ENCODE data around the gene TMPRSS6.

The TMPRSS6 gene

DNA sequence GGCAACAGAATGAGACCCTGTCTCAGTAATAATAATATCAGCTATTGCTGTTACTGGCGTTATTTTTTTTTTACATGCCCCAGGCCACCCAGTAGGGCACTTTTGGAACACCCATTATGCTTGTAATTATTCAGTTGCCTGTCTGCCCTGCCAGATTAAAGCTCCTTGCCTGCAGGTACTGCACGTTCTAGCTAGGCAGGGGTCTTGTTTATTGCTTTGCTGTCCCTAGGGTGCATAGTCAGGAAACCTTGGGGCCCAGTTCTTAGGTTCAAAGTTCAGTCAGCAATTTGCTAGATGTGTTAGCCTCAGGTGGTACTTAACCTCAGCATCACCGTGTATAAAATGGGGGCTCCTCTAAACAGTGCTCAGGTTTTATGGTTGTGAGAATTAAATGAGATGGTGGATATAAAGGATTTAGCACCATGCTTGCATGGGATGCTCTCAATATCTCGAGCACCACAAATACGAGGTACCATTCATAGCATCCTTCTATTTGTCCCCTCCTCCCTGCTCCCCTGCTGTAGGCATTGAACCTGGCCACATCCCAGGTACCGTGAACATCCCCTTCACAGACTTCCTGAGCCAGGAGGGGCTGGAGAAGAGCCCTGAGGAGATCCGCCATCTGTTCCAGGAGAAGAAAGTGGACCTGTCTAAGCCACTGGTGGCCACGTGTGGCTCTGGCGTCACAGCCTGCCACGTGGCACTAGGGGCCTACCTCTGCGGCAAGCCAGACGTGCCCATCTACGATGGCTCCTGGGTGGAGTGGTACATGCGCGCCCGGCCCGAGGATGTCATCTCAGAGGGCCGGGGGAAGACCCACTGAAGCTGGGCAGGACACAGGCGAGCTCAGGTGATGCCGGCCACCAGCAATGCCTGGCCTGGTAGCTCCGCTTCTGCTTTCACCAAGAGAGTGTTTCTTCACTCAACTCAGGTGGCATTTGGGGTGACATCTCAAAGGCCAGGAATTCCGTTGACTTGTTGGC is 80.5 kb downstream of the TMPRSS6 start:
- DNase-seq (ENCODE audit: low read depth in 2 of 2): no peak

DNA sequence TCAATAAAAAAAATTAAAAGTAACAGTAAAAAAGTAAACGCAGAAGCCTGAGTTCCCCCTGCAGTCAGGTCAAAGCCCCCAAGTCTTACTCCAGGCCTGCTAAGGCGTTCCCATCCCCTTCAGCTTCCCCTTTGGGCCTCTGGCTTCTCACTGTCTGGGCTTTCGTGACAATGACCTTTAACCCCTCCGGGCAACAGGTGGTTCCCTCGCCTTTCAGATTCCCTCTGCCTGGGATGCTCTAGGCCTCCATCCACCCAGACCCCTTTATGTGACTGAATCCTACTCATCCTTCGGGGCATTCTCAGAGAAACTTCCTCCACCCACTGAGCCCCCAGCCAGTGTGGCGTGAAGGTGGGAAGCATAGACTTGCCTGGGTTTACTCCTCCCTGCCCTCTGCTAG is 82.0 kb downstream of the TMPRSS6 start:
- DNase-seq (ENCODE audit: low read depth in 2 of 2): no peak

DNA sequence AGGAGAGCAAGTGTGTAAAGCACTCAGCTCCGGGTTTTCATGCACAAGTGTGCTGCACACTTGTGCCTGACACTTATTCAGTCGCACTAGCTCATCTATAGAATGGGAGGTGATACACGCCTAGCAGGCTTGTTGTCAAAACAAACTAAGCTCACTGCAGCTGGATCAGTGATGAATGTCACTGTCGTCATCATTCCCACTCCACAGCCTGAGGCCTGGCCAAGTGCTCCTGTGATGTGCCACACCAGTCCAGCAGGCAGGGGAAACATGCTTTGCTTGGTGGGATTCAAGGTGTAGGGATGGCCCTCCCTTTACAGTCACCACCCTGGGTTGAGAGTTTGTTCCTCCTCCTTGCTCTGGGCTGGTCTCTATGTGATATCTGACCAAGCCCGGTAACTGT is 83.2 kb downstream of the TMPRSS6 start:
- DNase-seq (ENCODE audit: low read depth in 2 of 2): no peak

DNA sequence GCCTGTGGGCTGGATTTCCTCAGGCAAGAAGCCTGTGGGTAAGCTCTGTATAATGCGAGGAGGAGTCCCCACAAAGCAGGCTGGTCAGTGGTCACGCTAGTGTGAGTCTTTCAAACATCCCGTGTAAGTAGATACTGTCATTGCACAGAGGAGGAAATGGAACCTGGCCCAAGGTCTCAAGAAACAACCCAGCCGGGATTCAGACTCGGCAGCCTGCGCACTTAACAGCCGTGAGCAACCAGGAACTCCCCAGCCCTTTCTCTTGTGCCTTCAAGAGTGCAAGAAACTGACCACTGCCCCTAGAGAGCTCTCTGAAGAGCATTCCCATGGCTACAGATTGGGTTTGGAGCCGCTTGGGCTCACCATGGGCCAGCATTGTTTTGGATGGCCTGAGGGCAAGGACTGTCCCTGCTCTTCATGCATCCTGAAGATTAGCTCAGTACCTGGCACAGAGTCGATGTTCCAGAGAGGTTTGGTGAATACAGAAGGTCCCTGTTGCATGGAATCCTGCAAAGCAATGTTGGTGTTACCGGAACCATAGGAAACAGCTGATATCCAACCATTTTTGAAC is 83.9 kb downstream of the TMPRSS6 start:
- DNase-seq (ENCODE audit: low read depth in 2 of 2): no peak

GRCh38 chr22:37024339-37025157 is 85.0 kb downstream of the TMPRSS6 start:
- DNase-seq (ENCODE audit: low read depth in 2 of 2): no peak

DNA sequence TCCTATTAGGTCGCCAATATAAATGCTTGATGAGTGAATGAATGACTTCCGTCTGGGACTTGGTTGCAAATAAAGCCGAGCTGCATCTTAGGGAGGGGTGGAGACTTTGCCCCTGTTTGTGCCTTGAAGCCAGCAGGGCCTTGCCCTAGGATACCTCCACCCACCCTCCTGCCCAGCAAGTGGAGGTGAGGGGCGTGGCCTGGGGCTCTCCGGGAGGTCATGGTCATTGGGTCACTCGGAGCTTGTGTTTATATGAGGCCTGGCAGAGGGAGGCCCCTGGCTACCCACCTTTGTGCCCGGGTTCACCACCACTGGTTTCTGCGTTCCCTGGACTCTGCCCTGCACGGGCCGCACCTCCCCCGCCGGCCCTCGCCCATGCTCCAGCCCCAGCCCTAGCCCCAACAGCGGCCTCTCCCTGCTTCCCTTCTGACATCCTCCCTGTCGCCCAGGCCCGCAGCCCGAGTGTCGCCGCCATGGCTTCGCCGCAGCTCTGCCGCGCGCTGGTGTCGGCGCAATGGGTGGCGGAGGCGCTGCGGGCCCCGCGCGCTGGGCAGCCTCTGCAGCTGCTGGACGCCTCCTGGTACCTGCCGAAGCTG is 85.7 kb downstream of the TMPRSS6 start:
- DNase-seq (ENCODE audit: low read depth in 2 of 2): no peak

DNA sequence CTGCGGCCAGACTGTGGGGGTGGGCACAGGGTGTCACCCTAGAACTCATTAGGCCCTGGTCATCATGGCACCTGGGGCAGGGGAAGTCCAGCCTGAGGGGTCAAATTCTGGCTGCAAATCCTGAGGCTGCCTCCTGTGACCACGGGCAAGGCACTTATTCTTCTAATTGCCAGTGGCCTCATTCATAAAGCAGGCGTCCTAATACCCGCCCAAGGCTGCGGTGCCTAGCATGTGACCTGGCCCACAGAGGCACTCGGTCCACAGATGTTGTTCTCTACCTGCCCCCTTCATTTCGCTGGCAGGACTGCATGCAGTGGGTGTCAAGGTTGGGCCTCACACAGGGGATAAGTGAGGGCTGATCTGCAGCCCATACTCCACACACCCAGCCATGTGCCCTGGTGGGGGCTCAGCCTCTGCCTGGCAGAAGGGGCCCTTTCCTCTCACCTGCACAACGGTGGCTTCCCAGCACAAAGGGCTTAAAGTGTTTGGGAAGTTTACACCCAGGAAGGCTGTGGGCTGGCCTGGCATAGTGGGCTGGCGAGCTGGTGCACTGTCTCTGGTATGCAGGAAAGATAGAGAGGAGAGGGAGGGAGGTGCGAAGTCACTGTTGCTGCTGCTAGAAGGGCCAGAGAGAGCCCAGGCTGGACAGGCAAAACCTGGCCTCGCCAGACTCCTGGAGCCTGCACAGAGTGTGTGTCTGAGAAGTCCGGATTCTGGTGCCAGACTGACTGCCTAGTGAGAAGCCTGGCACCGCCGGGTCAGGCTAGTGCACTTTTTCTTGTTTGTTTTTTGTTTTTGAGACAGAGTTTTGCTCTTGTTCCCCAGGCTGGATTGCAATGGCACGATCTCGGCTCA is 86.8 kb downstream of the TMPRSS6 start:
- no peak for DNase-seq (ENCODE audit: low read depth in 2 of 2)

- peak in 1 of 2 donors; percentile 15 for DNase-seq (ENCODE audit: low read depth in 2 of 2)
These were observed 87.6 kb downstream of the TMPRSS6 start for GRCh38 chr22:37021710-37022482.

DNA sequence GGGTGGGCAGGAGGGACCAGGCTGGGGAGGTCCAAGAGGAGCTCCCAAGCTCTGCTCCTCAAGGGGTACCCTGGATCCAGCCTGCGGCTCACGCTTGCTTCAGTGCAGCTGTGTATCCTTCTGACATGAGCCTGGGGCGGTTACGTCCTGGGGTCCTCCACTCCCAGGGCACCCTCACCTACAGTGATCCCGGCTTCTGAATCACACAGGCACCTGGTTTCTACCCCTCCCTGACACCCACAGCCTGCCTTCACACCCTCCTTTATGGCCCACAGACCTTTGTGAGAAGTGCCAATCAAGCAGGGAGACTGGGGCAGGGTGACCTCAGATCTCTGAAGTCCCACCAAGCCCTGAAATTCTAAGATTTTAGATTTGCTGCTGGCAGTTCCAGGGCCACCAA is 88.5 kb downstream of the TMPRSS6 start:
- no peak for DNase-seq (ENCODE audit: low read depth in 2 of 2)

GRCh38 chr22:37020192-37020479 is 89.4 kb downstream of the TMPRSS6 start:
- DNase-seq (ENCODE audit: low read depth in 2 of 2): no peak

- no peak for DNase-seq (ENCODE audit: low read depth in 2 of 2)
These were observed 90.0 kb downstream of the TMPRSS6 start, which contains the start of the genes MPST and TST for GRCh38 chr22:37019309-37020191. Gene MPST (plus strand): TSS chr22:37019742. CDS start chr22:37019837, 95 bp downstream. Gene TST (minus strand): TSS chr22:37019447. CDS start chr22:37018732, 715 bp downstream.

DNA sequence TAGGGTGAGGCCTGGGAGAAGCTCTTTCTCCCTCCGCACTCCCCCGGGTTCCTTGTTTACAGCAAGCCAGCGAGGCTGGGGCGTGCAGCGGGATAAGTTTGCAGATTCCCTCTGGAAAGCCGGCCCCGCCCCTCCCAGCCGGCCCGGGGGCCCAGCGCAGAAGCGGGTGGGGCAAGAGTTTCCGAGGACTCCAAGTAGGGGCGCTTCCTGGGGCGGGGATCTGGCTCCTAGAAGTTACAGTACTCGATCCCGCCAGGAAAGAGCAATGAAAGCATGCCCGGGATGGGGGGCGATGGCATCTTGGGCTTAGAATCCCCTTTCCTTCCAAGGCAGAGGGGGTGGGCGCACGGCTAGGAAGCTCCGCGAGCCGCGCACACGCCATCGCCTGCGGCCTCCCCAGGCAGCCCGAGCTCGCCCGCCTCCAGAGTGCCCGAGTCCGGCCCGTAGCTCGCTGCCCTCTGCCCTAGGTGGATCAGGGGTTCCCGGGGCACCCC is 90.7 kb downstream of the TMPRSS6 start:
- no peak for DNase-seq (ENCODE audit: low read depth in 2 of 2)

DNA sequence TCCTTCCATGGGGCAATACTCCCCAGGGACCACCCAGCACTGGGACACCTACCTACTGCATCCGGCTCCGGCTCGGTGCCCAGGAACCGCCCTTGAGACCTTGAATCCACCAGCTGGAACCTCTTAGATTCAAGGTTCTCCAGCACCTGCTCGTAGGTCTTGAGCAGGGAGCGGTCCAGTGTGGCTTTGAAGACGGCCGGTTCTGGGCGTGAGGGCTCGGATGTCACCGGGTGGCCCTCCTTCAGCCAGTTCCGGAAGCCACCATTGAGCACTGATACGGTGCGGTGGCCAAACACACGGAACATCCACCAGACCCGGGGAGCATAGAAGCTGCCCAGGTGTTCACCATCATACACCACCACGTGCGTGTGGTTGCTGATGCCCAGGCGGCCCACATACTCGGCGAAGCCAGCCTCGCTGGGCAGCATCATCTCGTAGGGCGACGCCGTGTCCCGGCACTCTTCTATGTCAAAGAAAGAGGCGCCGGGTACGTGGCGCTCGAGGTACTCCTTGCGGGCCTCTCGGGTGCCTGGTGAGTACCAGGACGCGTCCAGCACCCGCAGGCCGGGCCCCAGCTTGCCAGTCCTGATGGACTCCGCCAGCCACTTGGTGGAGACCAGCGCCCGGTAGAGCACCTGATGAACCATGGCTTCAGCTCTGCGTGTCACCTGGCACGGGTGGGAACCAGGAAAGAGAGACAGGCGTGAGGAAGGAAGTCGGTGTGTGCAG is 91.3 kb downstream of the TMPRSS6 start:
- DNase-seq (ENCODE audit: low read depth in 2 of 2): no peak

DNA sequence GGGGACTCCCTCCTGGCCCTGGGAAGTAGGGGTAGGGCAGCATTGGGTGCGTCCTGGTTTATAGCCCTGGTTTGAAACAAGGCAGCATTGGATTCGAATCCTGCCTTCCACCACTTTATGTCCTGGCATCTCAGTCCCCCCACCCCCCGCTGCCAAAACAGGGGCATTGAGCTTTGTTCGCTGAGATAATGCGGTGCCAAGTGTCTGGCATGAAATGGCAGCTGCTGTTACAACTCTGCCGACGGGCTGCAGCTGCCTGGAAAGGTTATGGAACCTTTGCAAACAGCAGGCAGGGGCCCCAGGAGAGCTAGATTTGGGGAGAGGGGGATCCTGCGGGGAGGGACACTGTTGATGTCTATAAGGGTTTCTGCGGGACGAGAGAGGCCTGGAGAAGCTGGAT is 92.2 kb downstream of the TMPRSS6 start:
- DNase-seq (ENCODE audit: low read depth in 2 of 2): no peak

DNA sequence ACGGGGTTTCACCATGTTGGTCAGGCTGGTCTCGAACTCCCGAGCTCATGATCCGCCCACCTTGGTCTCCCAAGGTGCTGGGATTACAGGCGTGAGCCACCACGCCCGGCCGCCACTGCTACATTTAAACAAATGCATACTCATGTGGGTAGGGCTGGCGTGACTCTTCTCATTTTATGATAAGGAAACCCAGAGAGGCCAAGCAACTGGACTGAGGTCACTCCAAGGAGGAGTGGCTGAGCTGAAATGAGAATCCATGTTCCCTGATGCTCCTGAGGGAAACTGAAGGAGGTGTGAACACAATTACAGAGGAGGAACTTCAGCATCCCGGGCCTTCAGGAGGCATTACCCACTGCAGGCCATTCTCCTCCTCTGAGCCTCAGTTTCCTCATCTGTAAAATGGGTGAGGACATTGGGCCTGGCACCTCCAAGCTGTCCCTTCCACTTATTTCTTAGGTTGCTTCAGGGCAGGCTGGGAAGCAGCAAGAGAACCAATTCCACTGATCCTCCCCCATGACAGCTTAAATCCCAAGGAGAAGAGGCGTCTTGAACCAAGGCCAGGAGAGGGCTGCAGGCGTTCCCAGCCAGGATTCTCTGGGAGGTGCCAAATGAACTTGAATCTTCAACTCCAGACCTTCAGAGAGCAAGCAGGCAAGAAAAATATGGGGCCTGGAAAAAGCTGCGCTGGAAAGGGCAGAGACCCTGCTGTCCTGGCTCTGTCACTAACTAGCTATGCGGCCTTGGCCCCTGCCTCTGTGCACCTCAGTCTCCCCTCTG is 93.2 kb downstream of the TMPRSS6 start:
- DNase-seq (ENCODE audit: low read depth in 2 of 2): no peak

DNA sequence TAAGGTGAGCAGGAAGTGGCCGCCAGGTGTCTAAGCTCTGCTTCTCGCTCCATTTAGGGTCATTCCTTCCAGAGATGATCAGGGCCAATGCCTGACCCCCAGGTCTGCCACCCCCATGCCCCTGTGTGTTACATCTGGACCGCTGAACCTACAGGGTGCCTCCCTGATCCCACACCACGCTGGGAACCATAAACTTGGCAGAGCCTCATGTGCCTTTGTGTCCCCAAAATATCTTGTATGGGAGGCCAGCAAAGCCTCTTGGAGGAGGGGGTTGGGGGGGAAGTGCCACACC is 94.0 kb downstream of the TMPRSS6 start:
- DNase-seq (ENCODE audit: low read depth in 2 of 2): no peak
